ENCODE data around the gene SLC25A39. TPM values are rescaled to one million over a fixed set of nuclear protein-coding genes. Genes with fewer than 3 reads are reported as not detected.
"Not testable (repeated sequence)": the region's sequence is repeated elsewhere in the genome, so short reads cannot be mapped to it uniquely, and the experiment has no call there.

The SLC25A39 gene
- total RNA-seq, result 100 to 1,000 TPM in 1 of 3 donors, 10 to 100 TPM in 2; 82.4 to 105 (median 97.9) TPM
- 56.2 TPM for total RNA-seq (2013)

GRCh38 chr17:44324571-44325275, at the start of gene SLC25A39:
TSS of gene SLC25A39 (minus strand) at chr17:44324823. CDS start at chr17:44323562, 1,261 bp downstream.
- Histone ChIP-seq H3K27ac (ENCODE audit: low read length) (peak within 1 kb of the TSS; percentile 99), H3K27me3 (ENCODE audit: control insufficient read depth, insufficient read depth, low read length) (no peaks in the 10 kb centered on the region), H3K4me3 (ENCODE audit: low read length) (peak within 1 kb of the TSS; percentile 91), H3K36me3 (ENCODE audit: control insufficient read depth, insufficient read depth, low read length) (peaks cover 23% of the 10 kb centered on the region), H3K4me1 (ENCODE audit: control insufficient read depth, insufficient read depth, low read length) (peaks cover 40% of the 10 kb centered on the region), H3K9me3 (ENCODE audit: control insufficient read depth, insufficient read depth, low read length) (no peaks in the 10 kb centered on the region)
- ATAC-seq (peak; percentile 72 to 92 (median 76)), DNase-seq (peak; percentile 97 to 99)
- H3K27ac Mint-ChIP-seq, result peak within 1 kb of the TSS; percentile 97 to 98
- H3K36me3 Mint-ChIP-seq, result no peaks in the 10 kb centered on the region
- H3K4me1 Mint-ChIP-seq, result peaks cover 5 to 26% of the 10 kb centered on the region in 2 donors
- peak within 1 kb of the TSS; percentile 92 for H3K4me3 Mint-ChIP-seq
- under 1% methylated on average over 85 of the region's 85 CpGs for WGBS (ENCODE audit: insufficient coverage)
- intact Hi-C loops (cut with micrococcal nuclease), result loop anchor here (5.0 kb wide), 1 partner anchor 202 kb away; the partner anchor contains the start of gene HDAC5
- TF ChIP-seq CTCF (IDR thresholded peaks at IDR 0.05), result no peak
- no peaks in the 10 kb centered on the region for H3K27me3 Mint-ChIP-seq (ENCODE audit: low read depth in 2 of 2)
- H3K9me3 Mint-ChIP-seq, result no peaks in the 10 kb centered on the region

- H3K36me3 ChIP-seq (ENCODE audit: control insufficient read depth, insufficient read depth, low read length), result no peaks in the 10 kb centered on the region
- no peaks in the 10 kb centered on the region for H3K9me3 ChIP-seq (ENCODE audit: control insufficient read depth, insufficient read depth, low read length)
- H3K4me1 ChIP-seq (ENCODE audit: control insufficient read depth, insufficient read depth, low read length), result peaks cover 9% of the 10 kb centered on the region
- no peaks in the 10 kb centered on the region for H3K27me3 ChIP-seq (ENCODE audit: control insufficient read depth, insufficient read depth, low read length)
- Mint-ChIP-seq H3K9me3 (no peaks in the 10 kb centered on the region), H3K27me3 (ENCODE audit: low read depth in 2 of 2) (peaks cover 14% of the 10 kb centered on the region in 2 donors), H3K36me3 (no peaks in the 10 kb centered on the region), H3K27ac (no peak overlapping the region), H3K4me3 (no peak overlapping the region), H3K4me1 (no peaks in the 10 kb centered on the region)
- DNase-seq, result no peak
- intact Hi-C loops (cut with micrococcal nuclease), result no loop called here
- no peak overlapping the region for H3K4me3 ChIP-seq (ENCODE audit: low read length)
- WGBS (ENCODE audit: insufficient coverage), result 79% methylated on average over 10 of the region's 10 CpGs
- no peak overlapping the region for H3K27ac ChIP-seq (ENCODE audit: low read length)
- no peak for TF ChIP-seq CTCF (IDR thresholded peaks at IDR 0.05)
- ATAC-seq, result no peak
Measured at GRCh38 chr17:44372036-44372435, 47.4 kb upstream of the SLC25A39 start.

GRCh38 chr17:44369414-44370023, 44.9 kb upstream of the SLC25A39 start:
- H3K36me3 ChIP-seq (ENCODE audit: control insufficient read depth, insufficient read depth, low read length); H3K27me3 ChIP-seq (ENCODE audit: control insufficient read depth, insufficient read depth, low read length); DNase-seq; H3K9me3 ChIP-seq (ENCODE audit: control insufficient read depth, insufficient read depth, low read length); intact Hi-C loops (cut with micrococcal nuclease); H3K27ac ChIP-seq (ENCODE audit: low read length); H3K36me3 Mint-ChIP-seq; H3K27ac Mint-ChIP-seq; H3K4me3 ChIP-seq (ENCODE audit: low read length); H3K4me1 ChIP-seq (ENCODE audit: control insufficient read depth, insufficient read depth, low read length); ATAC-seq; H3K4me1 Mint-ChIP-seq; H3K9me3 Mint-ChIP-seq: not testable (repeated sequence)
- peaks cover 23 to 38% of the 10 kb centered on the region in 2 donors for H3K27me3 Mint-ChIP-seq (ENCODE audit: low read depth in 2 of 2)
- H3K4me3 Mint-ChIP-seq, result peak overlapping the region; percentile 68
- WGBS (ENCODE audit: insufficient coverage), result 36% methylated on average over 17 of the region's 17 CpGs

- intact Hi-C loops (cut with micrococcal nuclease); H3K27me3 ChIP-seq (ENCODE audit: control insufficient read depth, insufficient read depth, low read length); H3K27ac ChIP-seq (ENCODE audit: low read length); DNase-seq; H3K9me3 ChIP-seq (ENCODE audit: control insufficient read depth, insufficient read depth, low read length); H3K4me1 ChIP-seq (ENCODE audit: control insufficient read depth, insufficient read depth, low read length); H3K36me3 Mint-ChIP-seq; H3K4me3 ChIP-seq (ENCODE audit: low read length); H3K36me3 ChIP-seq (ENCODE audit: control insufficient read depth, insufficient read depth, low read length); H3K4me3 Mint-ChIP-seq; H3K4me1 Mint-ChIP-seq; H3K9me3 Mint-ChIP-seq; H3K27ac Mint-ChIP-seq; ATAC-seq: not testable (repeated sequence)
- peaks cover 23 to 38% of the 10 kb centered on the region in 2 donors for H3K27me3 Mint-ChIP-seq (ENCODE audit: low read depth in 2 of 2)
- WGBS (ENCODE audit: insufficient coverage), result 94% methylated on average over 42 of the region's 42 CpGs
Measured at GRCh38 chr17:44368391-44369243, 44.0 kb upstream of the SLC25A39 start.

Measured in natural killer cell (primary cell).